Keratinocyte (primary cell): Measurements from ENCODE around the gene PCDHB7.

Source experiments
- CTCF ChIP-seq, 3 experiments: IDR thresholded peaks in 1 of 3; conservative IDR thresholded peaks in 1 of 3; optimal IDR thresholded peaks in 1 of 3; 2 replicates in 2 of 3; 3 replicates in 1 of 3; pipeline versions ENCODE3 to v1.5.1; 2011; ENCODE audit warnings: low read length in 3 of 3, mild to moderate bottlenecking in 3 of 3, moderate library complexity in 2 of 3, control low read depth in 1 of 3, inconsistent platforms in 1 of 3; ENCODE audit not compliant: insufficient read depth in 2 of 3; ENCODE audit errors: extremely low read depth in 1 of 3
- EZH2 ChIP-seq: IDR thresholded peaks from one replicate; pipeline ENCODE4 v1.6.1; 2012; ENCODE audit warnings: inconsistent platforms, mild to moderate bottlenecking, low read length, moderate library complexity

- TF ChIP-seq CTCF (optimal IDR thresholded peaks at IDR 0.05 in 1 of 3, IDR thresholded peaks at IDR 0.05 in 1 of 3, conservative IDR thresholded peaks at IDR 0.05 in 1 of 3; ENCODE audit: extremely low read depth in 1 of 3, insufficient read depth in 2 of 3, low read length in 3 of 3), result no peak
- no peak for TF ChIP-seq EZH2
These were observed 36.0 kb downstream of the PCDHB7 start, which contains the start of gene PCDHB12 for GRCh38 chr5:141208478-141208877.
